ENCODE measurements around the gene OLIG1. TPM values are rescaled to one million over a fixed set of nuclear protein-coding genes. Genes with fewer than 3 reads are reported as not detected.

Gene OLIG1
- polyA plus RNA-seq, 3 donors: 20.0 to 51.0 (median 40.7) TPM

DNA sequence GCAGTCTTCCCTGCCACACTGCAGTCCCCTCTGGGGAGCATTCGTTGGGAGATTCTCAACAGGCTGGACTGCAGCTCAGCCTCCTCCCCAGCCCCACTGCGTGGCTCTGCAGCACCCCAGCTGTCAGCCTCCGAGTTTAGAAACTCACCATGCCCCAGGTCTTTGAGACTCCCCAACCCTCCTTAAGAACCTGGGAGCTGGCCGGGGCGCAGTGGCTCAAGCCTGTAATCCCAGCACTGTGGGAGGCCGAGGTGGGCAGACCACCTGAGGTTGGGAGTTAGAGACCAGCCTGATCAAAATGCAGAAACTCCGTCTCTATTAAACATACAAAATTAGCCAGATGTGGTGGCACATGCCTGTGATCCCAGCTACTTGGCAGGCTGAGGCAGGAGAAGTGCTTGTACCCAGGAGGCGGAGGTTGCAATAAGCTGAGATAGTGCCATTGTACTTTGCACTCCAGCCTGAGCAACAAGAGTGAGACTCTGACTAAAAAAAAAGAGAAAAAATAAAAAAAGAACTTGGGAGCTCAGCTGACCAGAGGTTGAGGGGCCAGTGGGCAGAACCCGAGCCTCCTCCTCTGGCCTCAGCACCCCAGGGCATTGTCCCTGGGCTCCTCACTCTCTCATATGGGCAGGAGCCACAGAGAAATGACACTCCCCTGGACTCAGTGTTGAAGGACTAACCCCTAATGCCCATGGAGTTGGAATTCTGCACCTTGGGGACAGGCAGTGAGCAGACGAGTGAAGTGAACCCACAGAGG lies 38.6 kb upstream of the OLIG1 start:
- Histone ChIP-seq H3K36me3 (replicated peaks in 1 of 2; ENCODE audit: control insufficient read depth in 1 of 2, insufficient read depth in 2 of 2, low read length in 2 of 2) (no peaks in the 10 kb centered on the region), H4K20me1 (ENCODE audit: insufficient read depth, low read length) (peaks cover 6% of the 10 kb centered on the region), H3K9ac (ENCODE audit: insufficient read depth, low read length, poor library complexity, severe bottlenecking) (no peak overlapping the region), H3K9me3 (replicated peaks in 1 of 2; ENCODE audit: control insufficient read depth in 1 of 2, insufficient read depth in 1 of 2, low read length in 2 of 2) (peaks cover 0 to 6% of the 10 kb centered on the region in 2 donors), H3K27ac (ENCODE audit: low read depth in 1 of 2, low read length in 2 of 2) (no peak overlapping the region), H3K4me2 (replicated peaks; ENCODE audit: extremely low read depth, low read length, poor library complexity, severe bottlenecking) (no peak overlapping the region), H3K4me1 (ENCODE audit: control insufficient read depth in 1 of 2, insufficient read depth in 2 of 2, low read length in 2 of 2) (peaks cover 51% of the 10 kb centered on the region in 2 donors), H3K4me3 (replicated peaks in 1 of 3; ENCODE audit: low read depth in 2 of 3, low read length in 3 of 3) (no peak overlapping the region), H3K79me2 (ENCODE audit: insufficient read depth, low read length) (no peaks in the 10 kb centered on the region), H2AFZ (ENCODE audit: insufficient read depth, low read depth, low read length, poor library complexity, severe bottlenecking) (no peak overlapping the region), H3K27me3 (ENCODE audit: control insufficient read depth in 2 of 2, insufficient read depth in 2 of 2, low read length in 2 of 2) (peaks cover 27 to 76% of the 10 kb centered on the region in 2 donors)
- Mint-ChIP-seq H3K27me3 (ENCODE audit: low read depth in 3 of 3) (peaks cover 47 to 81% (median 80%) of the 10 kb centered on the region in 3 donors), H3K36me3 (peaks cover 29 to 33% of the 10 kb centered on the region in 2 donors), H3K4me1 (peaks cover 57% of the 10 kb centered on the region), H3K27ac (no peak overlapping the region), H3K9me3 (peaks cover 0 to 24% (median 14%) of the 10 kb centered on the region in 7 donors), H3K4me3 (peak overlapping the region in 1 of 2 donors; percentile 46)
- intact Hi-C loops (cut with micrococcal nuclease): no loop called here
- 90% methylated on average over 4 of the region's 10 CpGs for WGBS (ENCODE audit: insufficient coverage)
- DNase-seq: no peak
- TF ChIP-seq, protein P1, sequence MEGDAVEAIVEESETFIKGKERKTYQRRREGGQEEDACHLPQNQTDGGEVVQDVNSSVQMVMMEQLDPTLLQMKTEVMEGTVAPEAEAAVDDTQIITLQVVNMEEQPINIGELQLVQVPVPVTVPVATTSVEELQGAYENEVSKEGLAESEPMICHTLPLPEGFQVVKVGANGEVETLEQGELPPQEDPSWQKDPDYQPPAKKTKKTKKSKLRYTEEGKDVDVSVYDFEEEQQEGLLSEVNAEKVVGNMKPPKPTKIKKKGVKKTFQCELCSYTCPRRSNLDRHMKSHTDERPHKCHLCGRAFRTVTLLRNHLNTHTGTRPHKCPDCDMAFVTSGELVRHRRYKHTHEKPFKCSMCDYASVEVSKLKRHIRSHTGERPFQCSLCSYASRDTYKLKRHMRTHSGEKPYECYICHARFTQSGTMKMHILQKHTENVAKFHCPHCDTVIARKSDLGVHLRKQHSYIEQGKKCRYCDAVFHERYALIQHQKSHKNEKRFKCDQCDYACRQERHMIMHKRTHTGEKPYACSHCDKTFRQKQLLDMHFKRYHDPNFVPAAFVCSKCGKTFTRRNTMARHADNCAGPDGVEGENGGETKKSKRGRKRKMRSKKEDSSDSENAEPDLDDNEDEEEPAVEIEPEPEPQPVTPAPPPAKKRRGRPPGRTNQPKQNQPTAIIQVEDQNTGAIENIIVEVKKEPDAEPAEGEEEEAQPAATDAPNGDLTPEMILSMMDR (IDR thresholded peaks at IDR 0.05): no peak

- Histone ChIP-seq H3K9ac (ENCODE audit: insufficient read depth, low read length, poor library complexity, severe bottlenecking) (no peak overlapping the region), H3K4me1 (ENCODE audit: control insufficient read depth in 1 of 2, insufficient read depth in 2 of 2, low read length in 2 of 2) (peaks cover 51 to 54% of the 10 kb centered on the region in 2 donors), H3K4me3 (replicated peaks in 1 of 3; ENCODE audit: low read depth in 2 of 3, low read length in 3 of 3) (no peak overlapping the region), H3K4me2 (replicated peaks; ENCODE audit: extremely low read depth, low read length, poor library complexity, severe bottlenecking) (no peak overlapping the region), H3K27me3 (ENCODE audit: control insufficient read depth in 2 of 2, insufficient read depth in 2 of 2, low read length in 2 of 2) (peaks cover 19 to 67% of the 10 kb centered on the region in 2 donors), H4K20me1 (ENCODE audit: insufficient read depth, low read length) (no peaks in the 10 kb centered on the region), H2AFZ (ENCODE audit: insufficient read depth, low read depth, low read length, poor library complexity, severe bottlenecking) (no peak overlapping the region), H3K9me3 (replicated peaks in 1 of 2; ENCODE audit: control insufficient read depth in 1 of 2, insufficient read depth in 1 of 2, low read length in 2 of 2) (no peaks in the 10 kb centered on the region), H3K27ac (ENCODE audit: low read depth in 1 of 2, low read length in 2 of 2) (no peak overlapping the region), H3K79me2 (ENCODE audit: insufficient read depth, low read length) (no peaks in the 10 kb centered on the region), H3K36me3 (replicated peaks in 1 of 2; ENCODE audit: control insufficient read depth in 1 of 2, insufficient read depth in 2 of 2, low read length in 2 of 2) (no peaks in the 10 kb centered on the region)
- intact Hi-C loops (cut with micrococcal nuclease): no loop called here
- no peak overlapping the region for H3K27ac Mint-ChIP-seq
- no peak for DNase-seq
- peaks cover 0 to 17% (median 8%) of the 10 kb centered on the region in 7 donors for H3K9me3 Mint-ChIP-seq
- H3K27me3 Mint-ChIP-seq (ENCODE audit: low read depth in 3 of 3): peaks cover 39 to 71% (median 69%) of the 10 kb centered on the region in 3 donors
- WGBS (ENCODE audit: insufficient coverage): 93% methylated on average over 3 of the region's 10 CpGs
- no peak overlapping the region for H3K4me3 Mint-ChIP-seq
- TF ChIP-seq, protein P1 (IDR thresholded peaks at IDR 0.05): no peak
- H3K4me1 Mint-ChIP-seq: peaks cover 60% of the 10 kb centered on the region
- peaks cover 25 to 29% of the 10 kb centered on the region in 2 donors for H3K36me3 Mint-ChIP-seq
Measured at GRCh38 chr21:33032434-33033047, 37.4 kb upstream of the OLIG1 start.
